ENCODE measurements around the gene CYP1A2. TPM values are rescaled to one million over a fixed set of nuclear protein-coding genes. Genes with fewer than 3 reads are reported as not detected.

Gene CYP1A2
- total and polyA plus RNA-seq, 9 of the 15 experiments (the other 6 are each of a cell fraction or from before 2014, with no cell fraction given), result not detected

DNA sequence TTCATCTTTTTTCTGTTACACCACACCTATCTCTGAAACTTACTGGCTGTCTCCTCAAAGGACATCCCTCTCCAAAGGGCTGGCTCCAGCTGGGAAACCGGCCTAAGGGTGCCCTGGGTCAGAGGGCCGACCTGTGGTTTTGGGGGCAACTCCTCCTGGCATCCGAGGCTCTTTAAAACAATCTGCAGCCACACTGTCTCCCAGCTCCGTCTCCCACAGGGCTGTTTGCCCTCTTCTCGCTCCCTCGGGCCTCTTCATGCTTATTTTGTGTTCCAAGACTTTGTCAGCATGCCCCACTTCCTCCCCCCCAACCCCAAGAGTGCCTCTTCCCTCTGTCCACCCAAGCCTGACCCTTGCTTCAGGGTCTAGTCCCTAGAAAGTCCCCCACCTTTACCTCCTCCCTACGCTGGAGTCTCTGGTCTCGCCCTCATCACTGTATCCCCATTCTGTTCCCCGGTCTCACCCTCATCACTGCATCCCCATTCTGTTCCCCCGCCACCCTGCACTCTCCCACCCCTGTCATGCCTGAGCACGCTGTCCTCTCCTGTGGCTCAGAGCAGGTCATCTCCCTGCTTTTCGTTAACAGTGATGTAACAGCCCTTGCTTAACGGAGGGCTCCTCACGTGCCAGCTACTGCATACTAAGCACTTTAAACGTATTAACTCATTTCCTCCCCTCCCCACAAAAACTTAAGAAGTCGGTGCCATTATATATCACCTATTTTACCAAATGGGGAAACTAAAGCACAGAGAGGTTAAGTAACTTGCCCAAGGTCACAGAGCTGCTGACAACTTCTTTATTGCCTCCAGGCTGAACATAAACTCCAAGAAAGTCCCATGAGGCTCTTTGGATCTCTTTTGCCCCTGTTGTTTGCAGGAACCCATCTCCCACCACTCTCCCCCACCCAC lies 32.1 kb downstream of the CYP1A2 start (continued):
- TF ChIP-seq, protein P1, sequence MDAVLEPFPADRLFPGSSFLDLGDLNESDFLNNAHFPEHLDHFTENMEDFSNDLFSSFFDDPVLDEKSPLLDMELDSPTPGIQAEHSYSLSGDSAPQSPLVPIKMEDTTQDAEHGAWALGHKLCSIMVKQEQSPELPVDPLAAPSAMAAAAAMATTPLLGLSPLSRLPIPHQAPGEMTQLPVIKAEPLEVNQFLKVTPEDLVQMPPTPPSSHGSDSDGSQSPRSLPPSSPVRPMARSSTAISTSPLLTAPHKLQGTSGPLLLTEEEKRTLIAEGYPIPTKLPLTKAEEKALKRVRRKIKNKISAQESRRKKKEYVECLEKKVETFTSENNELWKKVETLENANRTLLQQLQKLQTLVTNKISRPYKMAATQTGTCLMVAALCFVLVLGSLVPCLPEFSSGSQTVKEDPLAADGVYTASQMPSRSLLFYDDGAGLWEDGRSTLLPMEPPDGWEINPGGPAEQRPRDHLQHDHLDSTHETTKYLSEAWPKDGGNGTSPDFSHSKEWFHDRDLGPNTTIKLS (IDR thresholded peaks at IDR 0.05; ENCODE audit: borderline replicate concordance, low read depth), result no peak
- TF ChIP-seq POLR2G (IDR thresholded peaks at IDR 0.05; ENCODE audit: low read depth, low read length) (no peak), PHB (CRISPR knock-in tag; IDR thresholded peaks at IDR 0.05) (no peak), SAFB (IDR thresholded peaks at IDR 0.05; ENCODE audit: borderline replicate concordance, low read depth, low read length) (no peak), ZNF766 (CRISPR knock-in tag; conservative IDR thresholded peaks at IDR 0.05) (no peak), ZNF212 (CRISPR knock-in tag; IDR thresholded peaks at IDR 0.05) (no peak), SP1 (CRISPR knock-in tag; IDR thresholded peaks at IDR 0.05) (no peak), HOXB6 (CRISPR knock-in tag; IDR thresholded peaks at IDR 0.05; ENCODE audit: borderline replicate concordance) (no peak), ARID2 (IDR thresholded peaks at IDR 0.05) (no peak), LCOR (CRISPR knock-in tag; IDR thresholded peaks at IDR 0.05) (no peak), BRD9 (IDR thresholded peaks at IDR 0.05; ENCODE audit: low read depth, partially characterized antibody) (peak; percentile 63)
- TF ChIP-seq, protein P2, sequence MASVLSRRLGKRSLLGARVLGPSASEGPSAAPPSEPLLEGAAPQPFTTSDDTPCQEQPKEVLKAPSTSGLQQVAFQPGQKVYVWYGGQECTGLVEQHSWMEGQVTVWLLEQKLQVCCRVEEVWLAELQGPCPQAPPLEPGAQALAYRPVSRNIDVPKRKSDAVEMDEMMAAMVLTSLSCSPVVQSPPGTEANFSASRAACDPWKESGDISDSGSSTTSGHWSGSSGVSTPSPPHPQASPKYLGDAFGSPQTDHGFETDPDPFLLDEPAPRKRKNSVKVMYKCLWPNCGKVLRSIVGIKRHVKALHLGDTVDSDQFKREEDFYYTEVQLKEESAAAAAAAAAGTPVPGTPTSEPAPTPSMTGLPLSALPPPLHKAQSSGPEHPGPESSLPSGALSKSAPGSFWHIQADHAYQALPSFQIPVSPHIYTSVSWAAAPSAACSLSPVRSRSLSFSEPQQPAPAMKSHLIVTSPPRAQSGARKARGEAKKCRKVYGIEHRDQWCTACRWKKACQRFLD (CRISPR knock-in tag; IDR thresholded peaks at IDR 0.05), result 0 out of 2 replicates have a peak, but pooled peaks have one; percentile 4
- TF ChIP-seq, protein P3, sequence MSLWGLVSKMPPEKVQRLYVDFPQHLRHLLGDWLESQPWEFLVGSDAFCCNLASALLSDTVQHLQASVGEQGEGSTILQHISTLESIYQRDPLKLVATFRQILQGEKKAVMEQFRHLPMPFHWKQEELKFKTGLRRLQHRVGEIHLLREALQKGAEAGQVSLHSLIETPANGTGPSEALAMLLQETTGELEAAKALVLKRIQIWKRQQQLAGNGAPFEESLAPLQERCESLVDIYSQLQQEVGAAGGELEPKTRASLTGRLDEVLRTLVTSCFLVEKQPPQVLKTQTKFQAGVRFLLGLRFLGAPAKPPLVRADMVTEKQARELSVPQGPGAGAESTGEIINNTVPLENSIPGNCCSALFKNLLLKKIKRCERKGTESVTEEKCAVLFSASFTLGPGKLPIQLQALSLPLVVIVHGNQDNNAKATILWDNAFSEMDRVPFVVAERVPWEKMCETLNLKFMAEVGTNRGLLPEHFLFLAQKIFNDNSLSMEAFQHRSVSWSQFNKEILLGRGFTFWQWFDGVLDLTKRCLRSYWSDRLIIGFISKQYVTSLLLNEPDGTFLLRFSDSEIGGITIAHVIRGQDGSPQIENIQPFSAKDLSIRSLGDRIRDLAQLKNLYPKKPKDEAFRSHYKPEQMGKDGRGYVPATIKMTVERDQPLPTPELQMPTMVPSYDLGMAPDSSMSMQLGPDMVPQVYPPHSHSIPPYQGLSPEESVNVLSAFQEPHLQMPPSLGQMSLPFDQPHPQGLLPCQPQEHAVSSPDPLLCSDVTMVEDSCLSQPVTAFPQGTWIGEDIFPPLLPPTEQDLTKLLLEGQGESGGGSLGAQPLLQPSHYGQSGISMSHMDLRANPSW (CRISPR knock-in tag; IDR thresholded peaks at IDR 0.05), result no peak
- TF ChIP-seq, protein P4, sequence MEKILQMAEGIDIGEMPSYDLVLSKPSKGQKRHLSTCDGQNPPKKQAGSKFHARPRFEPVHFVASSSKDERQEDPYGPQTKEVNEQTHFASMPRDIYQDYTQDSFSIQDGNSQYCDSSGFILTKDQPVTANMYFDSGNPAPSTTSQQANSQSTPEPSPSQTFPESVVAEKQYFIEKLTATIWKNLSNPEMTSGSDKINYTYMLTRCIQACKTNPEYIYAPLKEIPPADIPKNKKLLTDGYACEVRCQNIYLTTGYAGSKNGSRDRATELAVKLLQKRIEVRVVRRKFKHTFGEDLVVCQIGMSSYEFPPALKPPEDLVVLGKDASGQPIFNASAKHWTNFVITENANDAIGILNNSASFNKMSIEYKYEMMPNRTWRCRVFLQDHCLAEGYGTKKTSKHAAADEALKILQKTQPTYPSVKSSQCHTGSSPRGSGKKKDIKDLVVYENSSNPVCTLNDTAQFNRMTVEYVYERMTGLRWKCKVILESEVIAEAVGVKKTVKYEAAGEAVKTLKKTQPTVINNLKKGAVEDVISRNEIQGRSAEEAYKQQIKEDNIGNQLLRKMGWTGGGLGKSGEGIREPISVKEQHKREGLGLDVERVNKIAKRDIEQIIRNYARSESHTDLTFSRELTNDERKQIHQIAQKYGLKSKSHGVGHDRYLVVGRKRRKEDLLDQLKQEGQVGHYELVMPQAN (IDR thresholded peaks at IDR 0.05; ENCODE audit: borderline replicate concordance), result no peak
- TF ChIP-seq, protein P5, sequence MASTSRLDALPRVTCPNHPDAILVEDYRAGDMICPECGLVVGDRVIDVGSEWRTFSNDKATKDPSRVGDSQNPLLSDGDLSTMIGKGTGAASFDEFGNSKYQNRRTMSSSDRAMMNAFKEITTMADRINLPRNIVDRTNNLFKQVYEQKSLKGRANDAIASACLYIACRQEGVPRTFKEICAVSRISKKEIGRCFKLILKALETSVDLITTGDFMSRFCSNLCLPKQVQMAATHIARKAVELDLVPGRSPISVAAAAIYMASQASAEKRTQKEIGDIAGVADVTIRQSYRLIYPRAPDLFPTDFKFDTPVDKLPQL (IDR thresholded peaks at IDR 0.05; ENCODE audit: extremely low read depth, insufficient read length), result no peak
- TF ChIP-seq, protein P6, sequence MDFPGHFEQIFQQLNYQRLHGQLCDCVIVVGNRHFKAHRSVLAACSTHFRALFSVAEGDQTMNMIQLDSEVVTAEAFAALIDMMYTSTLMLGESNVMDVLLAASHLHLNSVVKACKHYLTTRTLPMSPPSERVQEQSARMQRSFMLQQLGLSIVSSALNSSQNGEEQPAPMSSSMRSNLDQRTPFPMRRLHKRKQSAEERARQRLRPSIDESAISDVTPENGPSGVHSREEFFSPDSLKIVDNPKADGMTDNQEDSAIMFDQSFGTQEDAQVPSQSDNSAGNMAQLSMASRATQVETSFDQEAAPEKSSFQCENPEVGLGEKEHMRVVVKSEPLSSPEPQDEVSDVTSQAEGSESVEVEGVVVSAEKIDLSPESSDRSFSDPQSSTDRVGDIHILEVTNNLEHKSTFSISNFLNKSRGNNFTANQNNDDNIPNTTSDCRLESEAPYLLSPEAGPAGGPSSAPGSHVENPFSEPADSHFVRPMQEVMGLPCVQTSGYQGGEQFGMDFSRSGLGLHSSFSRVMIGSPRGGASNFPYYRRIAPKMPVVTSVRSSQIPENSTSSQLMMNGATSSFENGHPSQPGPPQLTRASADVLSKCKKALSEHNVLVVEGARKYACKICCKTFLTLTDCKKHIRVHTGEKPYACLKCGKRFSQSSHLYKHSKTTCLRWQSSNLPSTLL (IDR thresholded peaks at IDR 0.05), result 0 out of 2 replicates have a peak, but pooled peaks have one; percentile 8

Data from K562 (cell line).